GM18867 (cell line): ENCODE data around the gene FBXW9.
A peak's percentile ranks its signal among the peaks of the same experiment; 100 is the strongest.
"Not testable (repeated sequence)": the region's sequence is repeated elsewhere in the genome, so short reads cannot be mapped to it uniquely, and the experiment has no call there.

Experiments
- ATAC-seq: cut with Tn5 transposase; IDR thresholded peaks from one replicate; pipeline ENCODE4 v1.9.1; 2021; ENCODE audit warnings: mild to moderate bottlenecking, moderate library complexity; ENCODE audit not compliant: unreplicated experiment

Gene FBXW9

DNA sequence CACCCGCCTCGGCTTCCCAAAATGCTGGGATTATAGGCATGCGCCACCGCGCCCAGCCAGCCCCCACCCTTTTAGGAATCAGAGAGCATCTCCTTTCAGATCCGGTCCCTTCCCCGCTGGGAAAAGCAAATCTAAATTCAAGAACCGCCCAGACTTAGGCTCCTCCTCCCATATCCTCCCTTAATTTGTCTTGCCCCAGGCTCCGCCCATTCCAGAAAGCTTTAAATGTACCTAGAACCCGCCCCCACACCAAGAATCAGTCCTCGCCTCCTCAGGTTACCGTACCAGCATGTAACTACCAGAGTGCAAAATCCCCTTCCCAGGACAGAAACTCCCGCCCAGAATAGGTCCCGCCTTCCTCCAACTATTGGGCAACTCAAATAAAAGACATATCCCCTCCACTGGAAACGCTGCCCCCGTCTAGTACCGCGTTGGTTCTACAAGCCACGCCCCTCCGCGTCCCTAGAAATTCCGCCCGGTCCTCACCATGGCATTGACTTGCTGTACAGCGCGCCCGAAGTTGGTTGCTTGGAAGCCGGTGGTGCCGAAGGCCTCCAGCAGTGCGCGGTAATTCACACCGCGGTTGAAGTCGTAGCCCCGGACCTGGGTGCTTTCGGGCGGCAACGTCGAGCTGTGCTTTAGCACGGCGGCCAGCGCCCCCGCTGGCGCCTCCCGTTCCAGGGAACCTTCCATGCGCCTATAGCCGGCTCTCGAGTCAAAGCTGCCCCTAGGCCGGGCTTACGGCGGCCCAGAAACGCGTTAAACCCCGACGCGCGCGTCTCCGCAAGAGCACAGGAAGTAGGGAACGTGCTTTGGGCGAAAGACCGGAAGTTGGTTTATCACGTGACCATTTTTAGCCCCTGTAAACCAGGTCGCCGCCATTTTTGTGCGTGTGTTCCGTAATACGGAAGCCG is 15.1 kb downstream of the FBXW9 start, which contains the start of gene DHPS:
Gene DHPS (minus strand): TSS at position 807 of the 914 bp plus-strand sequence. CDS start 114 bp downstream, at position 693.
- ATAC-seq = peak; percentile 70

DNA sequence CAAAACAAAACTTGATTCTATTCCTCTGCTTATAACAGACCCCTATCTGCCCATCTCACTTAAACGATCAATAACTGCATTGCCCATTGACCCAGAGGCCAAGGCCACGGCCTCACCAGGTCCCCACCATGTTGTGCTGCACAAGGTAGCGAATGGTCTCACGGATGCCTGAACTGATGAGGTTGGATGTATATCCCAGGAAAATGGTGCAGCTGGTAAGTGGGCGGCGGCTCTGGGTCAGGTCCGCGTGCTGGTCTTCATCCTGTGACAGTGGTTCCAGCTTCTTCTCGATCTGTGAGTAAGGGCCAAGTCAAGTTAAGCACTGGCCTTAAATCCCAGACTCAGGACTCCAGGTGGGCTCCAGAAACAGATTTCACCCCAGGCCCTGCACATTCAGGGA is 16.4 kb downstream of the FBXW9 start:
- no peak for ATAC-seq

DNA sequence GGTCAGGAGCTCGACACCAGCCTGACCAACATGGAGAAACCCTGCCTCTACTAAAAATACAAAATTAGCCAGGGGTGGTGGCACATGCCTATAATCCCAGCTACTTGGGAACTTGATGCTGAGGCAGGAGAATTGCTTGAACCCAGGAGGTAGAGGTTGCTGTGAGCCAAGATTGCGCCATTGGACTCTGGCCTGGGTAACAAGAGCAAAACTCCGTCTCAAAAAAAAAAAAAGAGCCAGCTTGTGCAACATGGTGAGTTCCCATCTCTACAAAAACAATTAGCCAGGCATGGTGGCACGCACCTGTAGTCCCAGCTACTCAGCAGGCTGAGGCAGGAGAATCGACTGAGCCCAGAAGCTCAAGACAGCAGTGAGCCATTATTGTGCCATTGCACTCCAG is 18.4 kb downstream of the FBXW9 start:
- ATAC-seq = not testable (repeated sequence)

DNA sequence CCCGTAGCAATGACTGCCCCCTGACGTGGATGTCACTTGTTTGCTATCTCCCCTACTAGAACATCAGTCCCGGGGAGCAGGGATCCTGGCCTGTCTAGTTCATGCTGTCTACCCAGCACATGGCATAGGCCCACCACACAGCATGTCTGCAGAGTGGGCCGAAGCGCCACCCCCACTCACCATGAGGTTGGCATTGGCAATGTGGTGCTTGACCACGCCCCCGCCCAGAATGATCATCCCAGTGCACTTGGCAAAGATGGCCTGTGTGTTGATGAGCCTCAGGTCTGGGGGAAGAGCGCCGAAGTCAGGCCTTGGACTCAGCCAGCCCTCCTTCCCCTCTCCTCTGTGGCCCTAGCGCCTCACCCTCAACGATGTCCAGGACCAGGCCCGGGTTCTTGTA is 19.5 kb downstream of the FBXW9 start:
- no peak for ATAC-seq

DNA sequence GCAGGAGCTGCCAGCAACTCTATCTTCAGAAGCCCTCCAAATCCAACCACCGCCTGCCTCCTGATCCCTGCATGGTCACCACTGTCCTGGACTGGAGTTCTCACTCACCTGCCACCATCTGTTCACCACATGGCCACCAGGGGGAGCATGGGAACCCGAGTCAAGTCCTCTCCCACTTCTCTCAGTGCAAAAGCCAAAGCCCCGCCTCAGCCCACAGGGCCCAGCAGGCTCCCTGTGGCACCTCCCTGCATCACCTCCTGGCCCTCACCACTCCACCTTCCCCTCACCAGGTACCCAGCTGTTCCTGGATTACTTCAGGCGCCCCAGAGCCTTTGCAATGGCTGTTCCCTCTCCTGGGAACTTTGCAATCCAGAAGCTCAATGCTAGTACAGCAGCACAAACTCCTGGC is 20.0 kb downstream of the FBXW9 start:
- no peak for ATAC-seq

DNA sequence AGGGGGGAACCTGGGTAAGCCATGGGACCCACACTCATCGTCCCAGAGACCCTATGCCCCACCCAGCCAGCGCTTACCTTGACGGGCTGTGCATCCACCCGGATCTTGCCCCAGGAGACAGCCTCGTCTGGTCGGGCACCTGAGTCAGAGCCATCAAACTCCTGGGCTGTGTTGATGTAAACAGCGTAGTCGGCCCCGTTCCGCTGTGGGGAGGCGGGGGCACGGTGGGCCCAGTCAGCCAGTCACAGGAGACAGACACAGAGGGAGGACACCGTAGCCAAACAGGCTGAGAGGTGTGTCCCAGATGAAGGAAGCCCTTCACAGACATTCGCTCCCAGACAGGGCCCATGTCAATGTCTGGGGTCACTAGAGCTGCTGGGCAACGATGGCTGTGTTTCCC is 20.5 kb downstream of the FBXW9 start:
- no peak for ATAC-seq

DNA sequence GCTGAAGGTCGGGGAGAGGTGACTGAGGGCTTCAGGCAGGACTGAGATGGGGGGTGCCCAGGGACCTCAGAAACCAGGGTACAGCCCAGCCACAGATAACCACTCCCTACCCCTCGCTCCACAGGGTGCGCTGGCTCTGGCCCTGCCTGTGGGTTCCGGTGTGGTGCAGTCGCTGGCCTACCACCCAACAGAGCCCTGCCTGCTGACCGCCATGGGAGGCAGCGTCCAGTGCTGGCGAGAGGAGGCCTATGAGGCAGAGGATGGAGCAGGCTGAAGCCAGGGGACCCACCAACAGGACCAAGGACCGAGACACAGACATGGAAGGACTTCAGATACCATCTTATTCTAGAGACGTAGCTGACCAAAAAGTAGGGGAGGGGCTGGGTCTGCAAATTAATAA is 21.0 kb downstream of the FBXW9 start:
- ATAC-seq = no peak

DNA sequence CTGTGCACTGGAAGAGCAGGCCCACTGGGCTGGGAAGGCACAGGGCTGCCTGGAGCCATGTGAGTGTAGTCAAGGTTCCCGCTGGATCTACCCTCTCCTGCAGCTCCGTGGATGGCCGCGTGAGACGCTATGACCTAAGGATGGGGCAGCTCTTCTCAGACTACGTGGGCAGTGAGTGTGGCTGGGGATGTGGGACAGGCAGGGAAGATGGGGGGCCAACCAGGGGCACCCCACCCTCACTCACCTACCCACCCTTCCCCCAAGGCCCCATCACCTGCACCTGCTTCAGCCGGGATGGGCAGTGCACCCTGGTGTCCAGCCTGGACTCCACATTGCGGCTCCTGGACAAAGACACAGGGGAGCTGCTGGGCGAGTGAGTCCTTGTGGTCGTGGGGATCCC is 23.7 kb downstream of the FBXW9 start:
- no peak for ATAC-seq

DNA sequence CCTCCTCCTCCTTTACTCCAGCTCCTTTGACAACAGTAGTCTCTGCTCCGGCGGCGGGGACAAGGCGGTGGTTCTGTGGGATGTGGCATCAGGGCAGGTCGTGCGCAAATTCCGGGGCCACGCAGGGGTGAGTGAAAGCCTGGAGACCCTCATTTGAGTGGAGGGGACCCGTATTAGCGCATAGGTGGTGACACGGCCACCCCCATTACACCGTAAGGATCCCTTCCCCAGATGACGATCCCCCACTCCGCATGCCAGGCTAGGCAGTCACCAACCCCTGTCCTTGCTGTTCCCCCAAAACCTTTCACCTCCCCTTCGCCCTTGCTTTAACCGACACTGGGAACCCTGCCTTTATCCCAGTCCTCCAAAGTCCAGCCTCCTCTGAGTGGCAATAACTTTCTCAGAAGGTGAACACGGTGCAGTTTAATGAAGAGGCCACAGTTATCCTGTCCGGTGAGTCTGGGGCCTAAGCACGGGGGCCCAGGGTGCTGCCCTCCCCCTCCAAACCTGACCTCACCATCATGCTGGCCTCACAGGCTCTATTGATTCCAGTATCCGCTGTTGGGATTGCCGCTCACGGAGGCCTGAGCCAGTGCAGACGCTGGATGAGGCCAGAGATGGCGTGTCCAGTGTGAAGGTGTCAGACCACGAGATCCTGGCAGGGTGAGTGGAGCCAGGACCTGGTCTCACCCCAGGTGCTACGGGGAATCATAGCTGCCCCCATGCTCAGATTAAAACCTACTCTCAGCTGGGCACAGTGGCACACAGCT is 26.1 kb downstream of the FBXW9 start:
- ATAC-seq = no peak

DNA sequence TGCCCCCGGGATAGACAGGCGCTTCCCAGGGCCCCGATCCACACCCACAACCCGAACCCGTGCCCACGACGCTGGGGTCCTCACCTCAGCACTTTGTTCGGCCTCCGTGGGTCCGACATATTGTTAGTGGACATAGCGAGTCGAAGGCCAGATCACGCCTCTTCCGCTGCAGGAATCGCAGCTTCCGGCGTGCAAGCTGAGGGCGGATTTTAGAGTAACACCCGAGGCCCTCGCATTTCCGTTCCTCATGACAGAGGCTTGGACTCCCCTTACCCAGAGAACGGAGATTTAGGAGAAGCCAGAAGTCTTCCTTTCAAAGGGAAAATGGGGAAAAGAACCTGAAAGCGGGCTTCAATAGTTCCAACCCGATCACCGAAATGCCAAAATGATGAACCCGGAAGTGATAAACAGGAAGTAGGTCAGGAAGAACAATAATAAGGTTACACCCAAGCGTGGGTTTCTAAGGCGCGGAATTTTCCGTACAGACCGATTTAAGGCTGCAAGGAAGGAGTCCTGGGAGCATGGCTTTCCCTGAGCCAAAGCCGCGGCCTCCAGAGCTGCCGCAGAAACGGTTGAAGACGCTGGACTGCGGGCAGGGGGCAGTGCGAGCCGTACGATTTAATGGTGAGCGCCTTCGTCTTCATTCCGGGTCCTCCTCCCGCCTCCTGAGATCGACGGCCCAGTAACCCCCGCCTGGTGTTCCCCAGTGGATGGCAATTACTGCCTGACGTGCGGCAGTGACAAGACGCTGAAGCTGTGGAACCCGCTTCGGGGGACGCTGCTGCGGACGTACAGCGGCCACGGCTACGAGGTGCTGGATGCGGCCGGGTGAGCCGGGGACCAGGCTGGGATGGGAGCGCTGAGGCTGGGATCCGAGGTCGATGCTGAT is 26.9 kb downstream of the FBXW9 start:
- ATAC-seq = peak; percentile 37

DNA sequence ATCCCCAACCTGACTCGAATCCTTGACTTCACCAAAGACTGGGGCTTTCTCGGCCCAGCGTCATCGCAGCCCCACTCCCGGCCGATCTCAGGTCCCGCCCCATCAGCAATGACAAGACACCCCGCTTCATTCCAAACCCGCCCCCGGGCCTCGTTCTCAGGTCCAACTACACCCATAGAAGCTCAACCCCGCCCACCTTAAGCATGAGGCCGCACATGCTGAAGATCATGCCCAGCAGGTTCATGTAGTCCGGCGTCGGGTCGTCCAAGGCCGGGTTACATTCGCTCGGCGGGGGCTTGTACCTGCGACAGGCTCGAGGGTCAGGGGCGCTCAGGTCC is 27.5 kb downstream of the FBXW9 start:
- ATAC-seq = no peak

DNA sequence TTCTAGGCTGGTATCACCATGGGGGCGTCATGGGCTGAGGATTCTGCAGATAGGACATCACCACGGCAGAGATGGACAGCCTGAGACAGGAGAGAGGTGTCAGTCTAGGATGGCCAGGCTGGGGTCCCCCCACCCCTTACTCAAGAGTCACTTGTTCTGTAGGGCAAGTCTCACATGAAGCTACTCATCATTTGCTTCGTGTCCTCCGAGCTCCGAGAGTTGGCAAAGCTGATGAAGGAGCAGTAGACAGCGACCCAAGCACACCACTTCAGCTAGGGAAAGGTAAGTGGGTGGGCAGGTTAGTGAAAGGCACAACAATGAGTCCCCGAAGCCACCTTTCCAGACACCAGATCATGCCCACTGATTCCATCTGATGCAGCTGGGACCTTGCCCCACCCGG is 28.1 kb downstream of the FBXW9 start:
- ATAC-seq = no peak

DNA sequence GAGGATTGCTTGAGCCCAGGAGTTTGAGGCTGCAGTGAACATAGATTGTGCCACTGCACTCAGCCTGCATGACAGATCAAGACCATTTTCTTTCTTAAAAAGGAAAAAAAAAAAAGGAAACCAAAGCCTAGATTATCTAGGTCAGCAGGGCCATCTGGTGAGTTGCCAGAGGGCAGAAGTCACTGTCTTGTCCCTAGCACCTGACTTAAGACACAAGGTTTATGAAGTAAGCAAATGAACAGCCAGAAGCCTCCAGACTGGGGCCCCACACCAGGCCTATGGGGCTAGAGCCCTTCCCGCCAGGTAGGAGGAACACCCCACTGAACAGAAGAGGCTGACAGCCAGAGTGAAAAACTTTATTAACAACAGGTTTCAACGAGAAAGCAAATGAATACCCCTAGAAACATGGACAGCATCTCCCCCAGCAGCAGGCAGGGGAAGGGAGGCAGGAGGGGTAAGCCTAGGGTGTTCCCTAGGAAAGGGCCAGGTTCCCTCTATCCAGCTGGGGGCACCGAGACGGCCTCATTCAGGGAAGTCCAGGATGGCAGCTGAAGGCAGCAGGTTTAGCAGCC is 28.6 kb downstream of the FBXW9 start:
- no peak for ATAC-seq

DNA sequence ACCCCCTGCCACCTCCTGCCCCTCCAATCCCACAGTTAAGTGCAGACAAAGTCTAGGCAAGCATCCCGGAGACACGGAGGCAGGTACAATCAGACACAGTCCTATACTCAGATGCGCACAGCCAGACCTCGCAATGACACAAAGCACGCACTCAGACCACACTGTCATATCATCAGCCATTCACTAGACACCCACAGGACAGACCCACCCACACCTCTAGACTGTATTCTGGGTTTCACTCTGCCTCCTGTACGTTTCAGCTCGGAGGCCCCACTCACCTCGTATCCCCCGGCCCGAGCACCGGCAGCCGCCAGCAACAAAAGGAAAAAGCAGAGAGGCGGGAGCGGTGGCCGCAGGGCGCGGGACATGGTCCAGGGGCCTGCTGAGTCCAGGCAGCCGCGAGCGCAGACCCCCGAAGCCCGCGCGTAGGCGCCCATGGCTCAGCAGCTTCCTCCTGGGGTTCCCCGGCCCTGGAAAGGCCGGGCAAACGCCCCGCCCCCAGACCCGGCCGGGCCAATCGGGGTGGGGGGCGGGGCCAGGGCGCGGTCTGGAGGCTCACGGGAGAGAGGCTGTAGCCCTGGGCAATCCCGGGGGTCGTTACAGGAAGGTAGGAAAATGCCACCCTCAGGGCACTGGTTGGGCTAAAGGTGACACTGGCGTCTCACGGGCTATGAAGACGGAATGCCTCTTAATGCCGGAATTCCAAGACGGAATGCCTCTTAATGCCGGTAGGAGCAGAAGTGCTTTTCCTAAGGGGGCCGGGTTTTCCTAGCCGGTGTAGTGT is 30.0 kb downstream of the FBXW9 start, which contains the start of the genes MAN2B1 and WDR83:
Gene MAN2B1 (minus strand): TSS at position 478 of the 784 bp plus-strand sequence. CDS start 41 bp downstream, at position 437.
Gene WDR83 (plus strand): TSS at position 543 of the 784 bp plus-strand sequence. CDS start 2,984 bp downstream, outside the sequence.
- peak; percentile 54 for ATAC-seq

DNA sequence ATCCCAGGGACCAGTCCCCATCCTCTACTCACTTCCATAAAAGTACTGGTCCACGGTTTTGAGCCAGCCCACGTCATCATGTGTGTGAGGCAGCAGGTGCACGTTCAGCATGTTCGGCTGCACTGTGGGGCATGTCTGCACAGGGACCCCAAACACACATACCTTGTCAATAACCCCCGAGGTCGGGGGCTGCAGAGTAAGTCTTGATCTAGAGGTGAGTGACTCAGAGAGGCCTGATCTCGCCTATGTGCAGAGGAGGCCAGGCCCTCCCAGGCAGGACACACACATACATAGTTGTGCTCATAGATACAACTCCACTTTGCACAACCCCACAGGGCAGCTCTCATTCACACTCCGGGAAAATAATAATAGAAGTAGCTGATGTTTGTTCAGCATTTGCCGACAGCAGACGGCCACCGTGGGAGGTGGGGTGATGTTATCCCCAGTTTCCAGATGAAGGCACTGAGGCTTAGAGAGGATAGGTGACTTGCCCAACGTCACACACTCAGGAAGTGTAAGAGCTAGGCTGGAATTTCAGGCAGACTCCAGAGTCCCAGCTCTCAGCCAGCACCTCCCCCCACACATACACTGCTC is 30.7 kb downstream of the FBXW9 start:
- no peak for ATAC-seq

DNA sequence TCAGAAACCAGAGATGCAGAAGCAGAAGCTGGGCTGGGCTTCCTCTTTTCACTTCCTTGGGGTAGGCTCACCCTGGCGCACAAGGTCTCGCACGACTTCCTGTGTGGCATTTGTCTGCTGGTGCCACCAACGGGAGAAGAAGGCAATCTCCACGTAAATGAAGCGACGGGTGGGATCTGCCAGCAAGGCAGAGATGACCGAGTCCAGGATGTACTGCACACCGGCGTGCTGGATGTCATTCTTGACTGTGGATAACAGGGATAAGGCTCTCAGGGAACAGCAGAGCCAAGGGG is 31.2 kb downstream of the FBXW9 start:
- no peak for ATAC-seq

DNA sequence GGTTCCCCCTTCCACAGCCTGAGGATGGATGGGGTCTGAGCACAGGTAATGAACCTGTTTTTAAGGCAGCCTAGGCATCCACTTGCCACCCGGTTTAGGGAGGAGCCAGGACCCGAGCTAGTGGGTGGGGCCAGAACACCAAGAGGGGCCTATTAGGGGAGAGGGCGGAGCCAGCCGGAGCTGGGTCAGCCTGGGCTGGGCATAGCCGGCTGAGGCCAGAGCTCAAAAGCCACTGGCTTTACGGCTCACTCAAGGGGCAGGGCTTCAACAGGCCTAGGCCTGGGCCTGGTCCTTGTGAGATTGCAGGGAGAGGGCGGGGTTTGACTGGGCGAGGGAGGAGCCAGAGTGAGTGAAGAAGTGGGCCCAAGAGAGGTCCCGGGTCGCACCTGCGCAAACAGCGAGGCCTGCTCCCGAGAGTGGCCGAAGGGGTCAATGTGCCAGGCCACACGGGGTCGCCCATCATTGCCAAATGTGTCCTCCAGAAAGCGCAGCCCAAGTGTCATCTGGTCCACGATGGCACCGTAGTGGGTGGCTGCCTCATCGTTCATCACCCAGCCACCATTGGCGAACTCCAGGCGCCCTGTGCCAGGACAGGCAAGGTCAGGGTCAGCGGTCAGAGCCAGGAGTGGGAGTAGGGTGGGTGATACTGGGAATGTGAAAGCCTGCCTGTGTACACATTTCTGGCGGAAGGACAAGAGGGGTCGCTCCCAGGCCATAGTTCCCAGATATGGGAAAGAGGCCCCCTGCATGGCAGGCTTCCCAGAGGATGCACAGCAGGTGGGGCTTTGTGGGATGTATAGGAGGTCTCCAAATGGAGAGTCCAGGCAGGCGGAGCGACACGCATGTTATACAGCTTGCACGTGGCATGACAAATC is 31.8 kb downstream of the FBXW9 start:
- no peak for ATAC-seq

DNA sequence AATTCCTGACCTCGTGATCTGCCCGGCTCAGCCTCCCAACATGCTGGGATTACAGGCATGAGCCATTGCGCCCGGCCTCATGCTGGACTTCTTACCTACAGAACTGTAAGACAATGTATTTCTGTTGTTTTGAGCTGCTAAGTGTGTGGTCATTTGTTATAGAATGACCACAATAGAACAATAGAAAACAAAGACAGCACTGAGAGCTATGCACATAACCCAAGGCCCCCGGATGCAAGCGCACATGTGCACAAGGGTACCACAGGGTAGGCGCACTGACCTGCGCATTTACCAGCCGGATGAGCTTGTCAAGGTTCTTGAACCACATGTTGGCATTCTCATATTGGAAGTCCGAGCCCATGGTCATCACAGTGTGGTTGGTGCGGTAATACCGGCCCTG is 35.5 kb downstream of the FBXW9 start:
- no peak for ATAC-seq

DNA sequence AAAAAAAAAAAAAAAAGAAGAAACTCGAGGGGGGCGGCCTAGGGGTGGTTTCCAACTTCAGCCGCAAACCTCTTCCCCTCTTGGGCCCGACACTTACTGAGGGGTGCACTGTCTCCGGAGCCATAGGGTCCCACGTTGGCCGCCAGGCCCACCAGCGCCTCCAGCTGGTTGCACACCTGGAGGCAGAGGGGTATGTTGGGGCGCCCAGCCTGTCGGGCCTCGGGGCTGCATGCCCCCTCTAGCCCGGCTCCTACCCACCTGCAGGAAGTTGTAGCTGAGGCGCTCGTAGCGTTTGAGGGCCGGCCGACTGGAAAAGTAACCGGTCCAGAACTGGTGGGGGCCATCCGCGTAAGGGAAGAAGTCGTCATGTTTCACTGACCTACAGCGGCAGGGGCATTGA is 38.5 kb downstream of the FBXW9 start:
- no peak for ATAC-seq
